ENCODE data around the gene ADAMTS6. TPM values are rescaled to one million over a fixed set of nuclear protein-coding genes. Genes with fewer than 3 reads are reported as not detected.

Gene ADAMTS6
- total and polyA plus RNA-seq, 2 experiments from 2014 or later = 3.4 to 21.0 TPM

- H2AFZ ChIP-seq = no peak overlapping the region
- no peaks in the 10 kb centered on the region for H3K79me2 ChIP-seq
- no peak for TF ChIP-seq EZH2 (IDR thresholded peaks at IDR 0.05; ENCODE audit: borderline replicate concordance)
- TF ChIP-seq EZH2phosphoT487 (IDR thresholded peaks at IDR 0.05; ENCODE audit: low read depth, severe bottlenecking, unreplicated experiment) = no peak
- no peak for TF ChIP-seq CTCF (IDR thresholded peaks at IDR 0.05; ENCODE audit: poor library complexity)
These were observed 126.4 kb downstream of the ADAMTS6 start for GRCh38 chr5:65355301-65355700.

GRCh38 chr5:65341835-65342234 is 139.9 kb downstream of the ADAMTS6 start:
- no peaks in the 10 kb centered on the region for H3K4me1 ChIP-seq (ENCODE audit: insufficient read depth)
- no peak overlapping the region for H3K4me3 ChIP-seq
- H3K79me2 ChIP-seq = no peaks in the 10 kb centered on the region
- no peak overlapping the region for H3K27ac ChIP-seq
- H3K9me2 ChIP-seq (replicated peaks; ENCODE audit: insufficient read depth) = no peaks in the 10 kb centered on the region
- TF ChIP-seq CTCF (IDR thresholded peaks at IDR 0.05; ENCODE audit: poor library complexity) (no peak), EZH2 (IDR thresholded peaks at IDR 0.05; ENCODE audit: borderline replicate concordance) (no peak), EZH2phosphoT487 (IDR thresholded peaks at IDR 0.05; ENCODE audit: low read depth, severe bottlenecking, unreplicated experiment) (no peak)
- no peak overlapping the region for H3K4me2 ChIP-seq
- no peaks in the 10 kb centered on the region for H3K27me3 ChIP-seq
- DNase-seq (ENCODE audit: low spot score) = no peak
- H3K9me3 ChIP-seq (ENCODE audit: low read depth) = peaks cover 7% of the 10 kb centered on the region
- no peak overlapping the region for H2AFZ ChIP-seq
- no peaks in the 10 kb centered on the region for H3K36me3 ChIP-seq (replicated peaks; ENCODE audit: insufficient read depth, low read depth)
- no peaks in the 10 kb centered on the region for H4K20me1 ChIP-seq (ENCODE audit: insufficient read depth, poor library complexity, severe bottlenecking)

More at GRCh38 chr5:65355301-65355700, 126.4 kb downstream of the ADAMTS6 start:
- no peaks in the 10 kb centered on the region for H3K27me3 ChIP-seq
- no peaks in the 10 kb centered on the region for H4K20me1 ChIP-seq (ENCODE audit: insufficient read depth, poor library complexity, severe bottlenecking)
- H3K27ac ChIP-seq = no peak overlapping the region
- H3K4me2 ChIP-seq = no peak overlapping the region
- no peak for DNase-seq (ENCODE audit: low spot score)
- no peaks in the 10 kb centered on the region for H3K9me2 ChIP-seq (replicated peaks; ENCODE audit: insufficient read depth)
- 57% methylated on average over 1 of the region's 1 CpG for WGBS (ENCODE audit: low lambda C conversion rate, missing lambda C conversion rate)
- H3K9me3 ChIP-seq (ENCODE audit: low read depth) = no peaks in the 10 kb centered on the region
- no peak overlapping the region for H3K4me3 ChIP-seq
- no peaks in the 10 kb centered on the region for H3K4me1 ChIP-seq (ENCODE audit: insufficient read depth)
- no peaks in the 10 kb centered on the region for H3K36me3 ChIP-seq (replicated peaks; ENCODE audit: insufficient read depth, low read depth)

GRCh38 chr5:65338606-65339151 is 143.0 kb downstream of the ADAMTS6 start:
- H3K79me2 ChIP-seq = no peaks in the 10 kb centered on the region
- H3K4me2 ChIP-seq = no peak overlapping the region
- no peaks in the 10 kb centered on the region for H4K20me1 ChIP-seq (ENCODE audit: insufficient read depth, poor library complexity, severe bottlenecking)
- no peak overlapping the region for H3K4me3 ChIP-seq
- DNase-seq (ENCODE audit: low spot score) = no peak
- WGBS (ENCODE audit: low lambda C conversion rate, missing lambda C conversion rate) = 91% methylated on average over 3 of the region's 3 CpGs
- TF ChIP-seq CTCF (IDR thresholded peaks at IDR 0.05; ENCODE audit: poor library complexity) (no peak), EZH2 (IDR thresholded peaks at IDR 0.05; ENCODE audit: borderline replicate concordance) (no peak), EZH2phosphoT487 (IDR thresholded peaks at IDR 0.05; ENCODE audit: low read depth, severe bottlenecking, unreplicated experiment) (no peak)
- no peaks in the 10 kb centered on the region for H3K4me1 ChIP-seq (ENCODE audit: insufficient read depth)
- peaks cover 7% of the 10 kb centered on the region for H3K9me3 ChIP-seq (ENCODE audit: low read depth)
- no peak overlapping the region for H2AFZ ChIP-seq
- H3K27me3 ChIP-seq = no peaks in the 10 kb centered on the region
- no peak overlapping the region for H3K27ac ChIP-seq
- no peaks in the 10 kb centered on the region for H3K36me3 ChIP-seq (replicated peaks; ENCODE audit: insufficient read depth, low read depth)
- no peaks in the 10 kb centered on the region for H3K9me2 ChIP-seq (replicated peaks; ENCODE audit: insufficient read depth)

- Histone ChIP-seq H3K27me3 (no peaks in the 10 kb centered on the region), H3K9me3 (ENCODE audit: low read depth) (no peaks in the 10 kb centered on the region), H3K79me2 (no peaks in the 10 kb centered on the region), H3K4me2 (no peak overlapping the region), H3K9me2 (replicated peaks; ENCODE audit: insufficient read depth) (no peaks in the 10 kb centered on the region), H3K4me3 (no peak overlapping the region), H3K4me1 (ENCODE audit: insufficient read depth) (peaks cover 6% of the 10 kb centered on the region), H2AFZ (no peak overlapping the region), H3K36me3 (replicated peaks; ENCODE audit: insufficient read depth, low read depth) (no peaks in the 10 kb centered on the region), H4K20me1 (ENCODE audit: insufficient read depth, poor library complexity, severe bottlenecking) (no peaks in the 10 kb centered on the region), H3K27ac (no peak overlapping the region)
- TF ChIP-seq CTCF (IDR thresholded peaks at IDR 0.05; ENCODE audit: poor library complexity) = no peak
- no peak for TF ChIP-seq EZH2phosphoT487 (IDR thresholded peaks at IDR 0.05; ENCODE audit: low read depth, severe bottlenecking, unreplicated experiment)
- 91% methylated on average over 4 of the region's 4 CpGs for WGBS (ENCODE audit: low lambda C conversion rate, missing lambda C conversion rate)
- no peak for DNase-seq (ENCODE audit: low spot score)
These were observed 147.6 kb downstream of the ADAMTS6 start for GRCh38 chr5:65334077-65334476.

Measured in hepatocyte (in vitro differentiated cells).